ENCODE measurements around the gene PRSS50. TPM values are rescaled to one million over a fixed set of nuclear protein-coding genes. Genes with fewer than 3 reads are reported as not detected.

PRSS50 gene
- total RNA-seq, 2 donors from 2014 or later = 1.2 to 4.4 TPM

GRCh38 chr3:46703013-46703520, 14.6 kb downstream of the PRSS50 start:
- Histone ChIP-seq H3K36me3 (ENCODE audit: control insufficient read depth, insufficient read depth, low read length) (no peaks in the 10 kb centered on the region), H3K9ac (ENCODE audit: extremely low read depth, low read length, poor library complexity, severe bottlenecking) (no peak overlapping the region), H3K27me3 (ENCODE audit: control insufficient read depth, insufficient read depth, low read length, poor library complexity, severe bottlenecking) (peaks cover 23% of the 10 kb centered on the region), H3K9me3 (ENCODE audit: control insufficient read depth, low read length) (no peaks in the 10 kb centered on the region), H3K27ac (ENCODE audit: low read depth, low read length) (no peak overlapping the region), H3K4me1 (ENCODE audit: control insufficient read depth, insufficient read depth, low read length) (no peaks in the 10 kb centered on the region), H3K4me3 (ENCODE audit: low read length) (no peak overlapping the region)
- WGBS, 2 experiments (ENCODE audit: insufficient coverage in 1 of 2, insufficient read length in 1 of 2) = 93 to 94% methylated on average over 3 to 4 of the region's 4 CpGs
- no peak for DNase-seq
- Mint-ChIP-seq H3K4me3 (no peak overlapping the region), H3K27me3 (ENCODE audit: insufficient read depth) (peaks cover 27% of the 10 kb centered on the region), H3K9me3 (no peaks in the 10 kb centered on the region), H3K27ac (no peak overlapping the region), H3K4me1 (peaks cover 2% of the 10 kb centered on the region), H3K36me3 (ENCODE audit: low read depth) (no peaks in the 10 kb centered on the region)
- TF ChIP-seq, protein P1, sequence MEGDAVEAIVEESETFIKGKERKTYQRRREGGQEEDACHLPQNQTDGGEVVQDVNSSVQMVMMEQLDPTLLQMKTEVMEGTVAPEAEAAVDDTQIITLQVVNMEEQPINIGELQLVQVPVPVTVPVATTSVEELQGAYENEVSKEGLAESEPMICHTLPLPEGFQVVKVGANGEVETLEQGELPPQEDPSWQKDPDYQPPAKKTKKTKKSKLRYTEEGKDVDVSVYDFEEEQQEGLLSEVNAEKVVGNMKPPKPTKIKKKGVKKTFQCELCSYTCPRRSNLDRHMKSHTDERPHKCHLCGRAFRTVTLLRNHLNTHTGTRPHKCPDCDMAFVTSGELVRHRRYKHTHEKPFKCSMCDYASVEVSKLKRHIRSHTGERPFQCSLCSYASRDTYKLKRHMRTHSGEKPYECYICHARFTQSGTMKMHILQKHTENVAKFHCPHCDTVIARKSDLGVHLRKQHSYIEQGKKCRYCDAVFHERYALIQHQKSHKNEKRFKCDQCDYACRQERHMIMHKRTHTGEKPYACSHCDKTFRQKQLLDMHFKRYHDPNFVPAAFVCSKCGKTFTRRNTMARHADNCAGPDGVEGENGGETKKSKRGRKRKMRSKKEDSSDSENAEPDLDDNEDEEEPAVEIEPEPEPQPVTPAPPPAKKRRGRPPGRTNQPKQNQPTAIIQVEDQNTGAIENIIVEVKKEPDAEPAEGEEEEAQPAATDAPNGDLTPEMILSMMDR (conservative IDR thresholded peaks at IDR 0.05) = no peak

GRCh38 chr3:46702246-46703012, 15.2 kb downstream of the PRSS50 start:
- Mint-ChIP-seq H3K4me1 (peaks cover 2% of the 10 kb centered on the region), H3K36me3 (ENCODE audit: low read depth) (no peaks in the 10 kb centered on the region), H3K27ac (no peak overlapping the region), H3K9me3 (no peaks in the 10 kb centered on the region), H3K27me3 (ENCODE audit: insufficient read depth) (peaks cover 27% of the 10 kb centered on the region), H3K4me3 (no peak overlapping the region)
- Histone ChIP-seq H3K27me3 (ENCODE audit: control insufficient read depth, insufficient read depth, low read length, poor library complexity, severe bottlenecking) (peaks cover 23% of the 10 kb centered on the region), H3K4me1 (ENCODE audit: control insufficient read depth, insufficient read depth, low read length) (no peaks in the 10 kb centered on the region), H3K36me3 (ENCODE audit: control insufficient read depth, insufficient read depth, low read length) (no peaks in the 10 kb centered on the region), H3K4me3 (ENCODE audit: low read length) (no peak overlapping the region), H3K9me3 (ENCODE audit: control insufficient read depth, low read length) (no peaks in the 10 kb centered on the region), H3K9ac (ENCODE audit: extremely low read depth, low read length, poor library complexity, severe bottlenecking) (no peak overlapping the region), H3K27ac (ENCODE audit: low read depth, low read length) (no peak overlapping the region)
- no peak for DNase-seq
- TF ChIP-seq, protein P1 (conservative IDR thresholded peaks at IDR 0.05) = no peak
- WGBS, 2 experiments (ENCODE audit: insufficient coverage in 1 of 2, insufficient read length in 1 of 2) = 83 to 90% methylated on average over 2 to 4 of the region's 4 CpGs

GRCh38 chr3:46701181-46701939, 16.3 kb downstream of the PRSS50 start, which contains the start of gene TMIE:
Gene TMIE, plus strand, starts transcription at chr3:46701392. Its CDS starts 96 bp downstream, at chr3:46701488.
- Mint-ChIP-seq H3K36me3 (ENCODE audit: low read depth) (no peaks in the 10 kb centered on the region), H3K27ac (no peak within 1 kb of the TSS), H3K4me1 (peaks cover 2% of the 10 kb centered on the region), H3K4me3 (no peak within 1 kb of the TSS), H3K9me3 (no peaks in the 10 kb centered on the region), H3K27me3 (ENCODE audit: insufficient read depth) (peaks cover 29% of the 10 kb centered on the region)
- H3K27me3 ChIP-seq (ENCODE audit: control insufficient read depth, insufficient read depth, low read length, poor library complexity, severe bottlenecking) = peaks cover 23% of the 10 kb centered on the region
- WGBS, 2 experiments (ENCODE audit: insufficient coverage in 1 of 2, insufficient read length in 1 of 2) = 18 to 29% methylated on average over 9 to 49 of the region's 51 CpGs
- H3K36me3 ChIP-seq (ENCODE audit: control insufficient read depth, insufficient read depth, low read length) = no peaks in the 10 kb centered on the region
- TF ChIP-seq, protein P1 (conservative IDR thresholded peaks at IDR 0.05) = no peak
- H3K4me3 ChIP-seq (ENCODE audit: low read length) = no peak within 1 kb of the TSS
- no peak within 1 kb of the TSS for H3K9ac ChIP-seq (ENCODE audit: extremely low read depth, low read length, poor library complexity, severe bottlenecking)
- H3K27ac ChIP-seq (ENCODE audit: low read depth, low read length) = no peak within 1 kb of the TSS
- H3K9me3 ChIP-seq (ENCODE audit: control insufficient read depth, low read length) = no peaks in the 10 kb centered on the region
- no peak for DNase-seq
- H3K4me1 ChIP-seq (ENCODE audit: control insufficient read depth, insufficient read depth, low read length) = no peaks in the 10 kb centered on the region

Data from endodermal cell (in vitro differentiated cells).